Naive thymus-derived CD4-positive, alpha-beta T cell (primary cell): ENCODE results near the gene SHC3. TPM values are rescaled to one million over a fixed set of nuclear protein-coding genes. Genes with fewer than 3 reads are reported as not detected.

Source experiments
- ATAC-seq: fragments of 150-1000 bp; cut with Tn5 transposase; 2 replicates; pipeline ENCODE4 v1.10.0; 2021; ENCODE audit warnings: mild to moderate bottlenecking, moderate library complexity
- CTCF ChIA-PET: fragments of 350-600 bp; sonication (Branson Sonifier 250); formaldehyde crosslinking; loops from one replicate; lab custom pipeline; 2021; ENCODE audit warnings: antibody characterized with exemption; lab: Charles Lee
- POLR2A ChIA-PET: fragments of 350-600 bp; sonication (Branson Sonifier 250); formaldehyde crosslinking; loops from one replicate; lab custom pipeline; 2021; ENCODE audit warnings: antibody characterized with exemption, inconsistent platforms; lab: Charles Lee
- DNase-seq, 9 donors: peaks; one replicate each; pipeline versions ENCODE4 v3.0.0 to v3.0.0-alpha.2; 2020 to 2022; ENCODE audit warnings: mixed read lengths in 1 of 9
- H3K27ac ChIP-seq: one replicate; pipeline ENCODE4 v1.7.0; 2013; ENCODE audit warnings: mild to moderate bottlenecking, low read depth, low read length, moderate library complexity
- H3K27me3 ChIP-seq, 2 donors: one replicate each; pipeline ENCODE4 v1.7.0; 2013; ENCODE audit warnings: low read length in 2 of 2, mild to moderate bottlenecking in 2 of 2, moderate library complexity in 2 of 2; ENCODE audit not compliant: control insufficient read depth in 2 of 2, insufficient read depth in 2 of 2
- H3K36me3 ChIP-seq, 3 experiments: 1 replicate in 2 of 3; 2 replicates in 1 of 3; pipeline ENCODE4 v1.7.0; 2013; ENCODE audit warnings: low read length in 3 of 3, mild to moderate bottlenecking in 3 of 3, moderate library complexity in 1 of 3; ENCODE audit not compliant: insufficient read depth in 3 of 3, control insufficient read depth in 2 of 3
- H3K4me1 ChIP-seq, 2 donors: one replicate each; pipeline ENCODE4 v1.7.0; 2013; ENCODE audit warnings: low read length in 2 of 2, mild to moderate bottlenecking in 2 of 2, moderate library complexity in 1 of 2; ENCODE audit not compliant: control insufficient read depth in 2 of 2, insufficient read depth in 2 of 2
- H3K4me3 ChIP-seq: 2 replicates; pipeline ENCODE4 v1.7.0; 2013; ENCODE audit warnings: mild to moderate bottlenecking, low read length
- H3K9me3 ChIP-seq, 3 experiments: 1 replicate in 2 of 3; 2 replicates in 1 of 3; pipeline ENCODE4 v1.7.0; 2013; ENCODE audit warnings: low read length in 3 of 3; ENCODE audit not compliant: control insufficient read depth in 2 of 3
- H3K27ac Mint-ChIP-seq, 9 donors: one replicate each; pipeline ENCODE4 v1.8.0; 2020 to 2022; ENCODE audit warnings: mixed read lengths in 9 of 9, mild to moderate bottlenecking in 8 of 9, moderate library complexity in 5 of 9, inconsistent platforms in 2 of 9
- H3K27me3 Mint-ChIP-seq, 5 donors: one replicate each; pipeline ENCODE4 v1.8.0; 2021 to 2022; ENCODE audit warnings: mixed read lengths in 5 of 5, mild to moderate bottlenecking in 1 of 5
- H3K36me3 Mint-ChIP-seq, 5 donors: one replicate each; pipeline ENCODE4 v1.8.0; 2020 to 2022; ENCODE audit warnings: mixed read lengths in 5 of 5, mild to moderate bottlenecking in 3 of 5, inconsistent platforms in 1 of 5
- H3K4me1 Mint-ChIP-seq, 7 donors: one replicate each; pipeline ENCODE4 v1.8.0; 2020 to 2022; ENCODE audit warnings: mixed read lengths in 7 of 7, mild to moderate bottlenecking in 3 of 7, inconsistent platforms in 1 of 7
- H3K4me3 Mint-ChIP-seq, 10 donors: one replicate each; pipeline ENCODE4 v1.8.0; 2020 to 2022; ENCODE audit warnings: mild to moderate bottlenecking in 10 of 10, mixed read lengths in 10 of 10, moderate library complexity in 6 of 10, inconsistent platforms in 2 of 10
- H3K9me3 Mint-ChIP-seq, 11 donors: one replicate each; pipeline ENCODE4 v1.8.0; 2020 to 2022; ENCODE audit warnings: mixed read lengths in 11 of 11, mild to moderate bottlenecking in 4 of 11, inconsistent platforms in 1 of 11, moderate library complexity in 1 of 11
- intact Hi-C, 2 donors: fragments of 100-400 bp; cut with micrococcal nuclease; formaldehyde crosslinking; loops; one replicate each; pipeline ENCODE4 v1.15.1; 2023
- polyA plus RNA-seq, 2 donors: library from polyadenylated mRNA; unstranded; fragments of 300-500 nt; fragmentation: Illumina TruSeq; gene quantifications; one replicate each; pipeline ENCODE4 v1.2.3, GENCODE V29; 2021
- total RNA-seq, 6 experiments: library from RNA in 5 of 6; stranded (reverse) in 5 of 6; gene quantifications; 1 replicate in 5 of 6; 2 replicates in 1 of 6; pipeline ENCODE4 v1.2.3 and lab custom pipeline; 2021 to 2026

SHC3 gene
- total and polyA plus RNA-seq, 7 experiments from 2014 or later, result 0.02 to 0.11 (median 0.07) TPM; not detected in 3

DNA sequence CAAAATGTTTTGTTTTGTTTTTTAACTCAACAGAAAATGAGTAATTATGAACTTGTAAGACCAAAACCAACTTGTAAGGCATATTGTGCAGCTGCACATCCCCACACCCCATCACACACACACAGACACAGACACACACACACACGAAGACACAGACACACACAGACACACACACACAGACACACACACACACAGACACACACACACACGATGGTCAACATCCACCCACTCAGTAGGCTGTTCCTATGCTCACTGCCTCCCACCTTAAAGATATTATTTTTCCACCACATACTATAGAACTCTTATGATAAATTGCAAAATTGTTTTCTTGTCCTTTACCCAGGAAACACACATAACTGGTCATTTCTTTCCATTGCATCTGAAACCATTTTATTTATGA, 6.2 kb downstream of the SHC3 start:
- Histone ChIP-seq H3K36me3 (no peaks in the 10 kb centered on the region), H3K9me3 (no peaks in the 10 kb centered on the region), H3K4me3 (no peak overlapping the region), H3K27ac (no peak overlapping the region), H3K4me1 (no peaks in the 10 kb centered on the region), H3K27me3 (peaks cover 0 to 3% of the 10 kb centered on the region in 2 donors)
- no peaks in the 10 kb centered on the region for H3K36me3 Mint-ChIP-seq
- H3K27ac Mint-ChIP-seq, result no peak overlapping the region
- DNase-seq, result no peak
- peaks cover 0 to 6% (median 0%) of the 10 kb centered on the region in 7 donors for H3K4me1 Mint-ChIP-seq
- H3K9me3 Mint-ChIP-seq, result no peaks in the 10 kb centered on the region
- intact Hi-C loops, result no loop called here
- POLR2A ChIA-PET, result no interaction called here
- no peak for ATAC-seq
- CTCF ChIA-PET, result no interaction called here
- H3K27me3 Mint-ChIP-seq, result peaks cover 32 to 40% (median 36%) of the 10 kb centered on the region in 5 donors
- H3K4me3 Mint-ChIP-seq, result no peak overlapping the region

DNA sequence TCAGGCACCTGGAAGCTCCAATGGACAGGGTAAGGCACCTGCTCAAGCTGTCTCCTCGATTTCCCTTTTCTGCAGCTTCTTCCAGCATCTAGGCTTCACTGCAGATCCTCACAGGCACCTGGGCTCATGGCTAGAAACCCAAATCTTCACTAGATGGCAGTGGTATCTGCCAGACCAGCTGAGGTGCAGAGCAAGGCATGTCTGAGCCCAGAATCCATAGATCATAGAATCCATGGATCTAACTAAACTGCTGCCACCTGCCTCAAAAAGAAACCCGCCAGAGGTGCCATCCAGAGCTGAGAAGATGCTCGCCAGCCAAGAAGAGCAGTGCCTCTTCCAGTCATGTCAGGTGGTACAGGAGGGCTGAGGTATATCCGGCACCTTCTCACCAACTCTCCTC, 6.9 kb downstream of the SHC3 start:
- ChIA-PET POLR2A (no interaction called here), CTCF (no interaction called here)
- no peak overlapping the region for H3K4me3 Mint-ChIP-seq
- H3K27me3 ChIP-seq, result no peaks in the 10 kb centered on the region
- H3K4me3 ChIP-seq, result no peak overlapping the region
- ATAC-seq (no peak), DNase-seq (no peak)
- H3K4me1 ChIP-seq, result no peaks in the 10 kb centered on the region
- H3K27me3 Mint-ChIP-seq, result peaks cover 27 to 35% (median 31%) of the 10 kb centered on the region in 5 donors
- peaks cover 0 to 2% (median 0%) of the 10 kb centered on the region in 7 donors for H3K4me1 Mint-ChIP-seq
- H3K27ac ChIP-seq, result no peak overlapping the region
- no peaks in the 10 kb centered on the region for H3K9me3 ChIP-seq
- H3K36me3 ChIP-seq, result no peaks in the 10 kb centered on the region
- intact Hi-C loops, result no loop called here
- no peaks in the 10 kb centered on the region for H3K9me3 Mint-ChIP-seq
- H3K27ac Mint-ChIP-seq, result no peak overlapping the region
- no peaks in the 10 kb centered on the region for H3K36me3 Mint-ChIP-seq

DNA sequence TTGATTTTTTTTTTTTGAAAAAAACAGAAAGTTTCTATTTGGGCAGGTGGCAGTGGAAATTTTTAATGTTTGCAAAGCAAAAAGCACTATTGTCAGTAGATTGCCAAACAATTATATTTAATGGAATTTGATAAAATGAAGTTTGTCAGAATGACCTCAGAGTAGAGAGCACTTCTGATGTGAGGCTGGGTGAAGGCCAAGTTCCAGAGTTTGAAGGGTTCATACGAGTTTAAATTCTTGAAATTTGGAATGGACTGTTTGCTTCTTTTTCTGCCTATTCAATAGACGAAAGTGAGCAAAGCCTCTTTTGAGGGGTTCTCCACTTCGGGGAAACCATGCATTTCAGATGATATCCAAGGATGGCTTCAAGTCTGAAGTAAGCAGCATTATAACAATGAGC, 7.4 kb downstream of the SHC3 start:
- peaks cover 24 to 34% (median 28%) of the 10 kb centered on the region in 5 donors for H3K27me3 Mint-ChIP-seq
- H3K4me1 Mint-ChIP-seq, result no peaks in the 10 kb centered on the region
- Histone ChIP-seq H3K4me3 (no peak overlapping the region), H3K27me3 (no peaks in the 10 kb centered on the region), H3K4me1 (no peaks in the 10 kb centered on the region), H3K27ac (no peak overlapping the region), H3K9me3 (no peaks in the 10 kb centered on the region), H3K36me3 (no peaks in the 10 kb centered on the region)
- no peak overlapping the region for H3K4me3 Mint-ChIP-seq
- no peak overlapping the region for H3K27ac Mint-ChIP-seq
- ChIA-PET CTCF (no interaction called here), POLR2A (no interaction called here)
- DNase-seq (no peak), ATAC-seq (no peak)
- peaks cover 0 to under 1% (median 0%) of the 10 kb centered on the region in 11 donors for H3K9me3 Mint-ChIP-seq
- intact Hi-C loops, result no loop called here
- no peaks in the 10 kb centered on the region for H3K36me3 Mint-ChIP-seq

DNA sequence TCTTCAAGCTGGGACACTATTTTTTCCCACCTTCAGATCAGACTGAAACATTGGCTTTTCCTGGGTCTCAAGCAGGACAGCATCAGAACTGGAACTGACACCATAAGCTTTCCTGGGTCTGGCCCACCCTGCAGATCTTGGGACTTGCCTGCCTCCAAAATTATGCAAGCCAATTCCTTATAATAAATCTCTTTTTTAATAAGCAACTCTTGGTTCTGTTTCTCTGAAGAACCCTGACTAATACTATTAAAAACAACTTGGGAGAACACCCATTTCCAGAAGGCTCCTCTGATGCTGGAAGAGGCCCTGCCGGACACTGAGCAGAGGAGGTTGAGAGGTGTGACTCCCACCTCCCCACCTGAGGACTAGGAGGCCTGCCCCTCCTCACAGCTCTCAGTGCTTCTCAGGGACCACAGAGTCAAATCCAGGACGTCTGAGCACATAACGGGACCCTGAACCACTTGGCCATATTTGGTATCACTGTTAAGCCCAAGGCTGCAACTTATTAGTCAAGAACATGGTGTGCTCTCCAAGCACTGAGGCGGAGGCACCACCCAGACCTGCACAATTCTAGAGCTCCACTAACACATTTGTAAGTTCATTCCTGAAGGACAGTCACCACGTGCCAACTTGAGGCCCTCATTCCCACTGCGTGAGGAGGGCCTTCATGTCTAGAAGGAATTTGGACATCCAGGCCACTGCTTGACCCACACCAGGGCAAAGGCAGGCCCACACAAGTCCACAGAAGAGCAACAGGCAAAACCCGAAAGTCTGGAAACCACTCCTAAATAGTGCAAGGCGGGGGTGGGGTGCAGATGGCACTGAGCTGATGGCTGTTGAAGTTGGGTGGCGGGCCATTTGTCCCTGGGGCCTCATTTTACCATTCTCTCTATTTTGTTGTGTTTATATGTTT, 9.5 kb downstream of the SHC3 start:
- Mint-ChIP-seq H3K27me3 (peaks cover 18 to 25% (median 19%) of the 10 kb centered on the region in 5 donors), H3K9me3 (peaks cover 0 to 2% (median 0%) of the 10 kb centered on the region in 11 donors), H3K4me1 (no peaks in the 10 kb centered on the region), H3K36me3 (no peaks in the 10 kb centered on the region), H3K27ac (no peak overlapping the region), H3K4me3 (no peak overlapping the region)
- ATAC-seq, result no peak
- CTCF ChIA-PET, result no interaction called here
- H3K4me3 ChIP-seq, result no peak overlapping the region
- H3K27ac ChIP-seq, result no peak overlapping the region
- intact Hi-C loops, result no loop called here
- POLR2A ChIA-PET, result no interaction called here
- no peak for DNase-seq
- H3K27me3 ChIP-seq, result no peaks in the 10 kb centered on the region
- H3K4me1 ChIP-seq, result no peaks in the 10 kb centered on the region
- H3K36me3 ChIP-seq, result no peaks in the 10 kb centered on the region
- H3K9me3 ChIP-seq, result no peaks in the 10 kb centered on the region

DNA sequence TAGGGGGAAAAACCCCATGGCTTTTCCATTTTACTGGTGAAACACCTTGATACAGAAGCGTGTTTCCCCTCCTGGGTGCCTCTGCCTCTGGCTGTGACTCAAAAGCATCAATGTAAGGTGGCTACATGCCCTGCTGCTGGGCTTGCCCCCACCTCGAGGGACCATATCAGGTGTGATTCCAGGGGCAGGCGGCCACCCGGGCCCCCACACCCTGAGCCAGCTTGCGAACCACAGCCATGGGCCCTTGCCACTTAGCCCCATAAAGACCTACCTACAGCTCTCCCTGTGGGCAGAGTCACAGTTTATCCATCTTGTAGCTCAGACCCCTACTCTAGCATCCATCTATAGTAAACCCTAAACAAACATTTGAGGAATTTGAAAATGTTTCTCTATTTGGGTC, 10.8 kb downstream of the SHC3 start:
- ChIA-PET POLR2A (no interaction called here), CTCF (no interaction called here)
- peaks cover 0 to 2% (median 0%) of the 10 kb centered on the region in 11 donors for H3K9me3 Mint-ChIP-seq
- H3K27me3 ChIP-seq, result no peaks in the 10 kb centered on the region
- no peaks in the 10 kb centered on the region for H3K36me3 ChIP-seq
- peaks cover 10 to 19% (median 18%) of the 10 kb centered on the region in 5 donors for H3K27me3 Mint-ChIP-seq
- H3K27ac Mint-ChIP-seq, result no peak overlapping the region
- no peaks in the 10 kb centered on the region for H3K36me3 Mint-ChIP-seq
- no peak overlapping the region for H3K4me3 Mint-ChIP-seq
- ATAC-seq (no peak), DNase-seq (no peak)
- no peak overlapping the region for H3K4me3 ChIP-seq
- H3K27ac ChIP-seq, result no peak overlapping the region
- H3K4me1 Mint-ChIP-seq, result no peaks in the 10 kb centered on the region
- H3K4me1 ChIP-seq, result no peaks in the 10 kb centered on the region
- intact Hi-C loops, result no loop called here
- H3K9me3 ChIP-seq, result no peaks in the 10 kb centered on the region

DNA sequence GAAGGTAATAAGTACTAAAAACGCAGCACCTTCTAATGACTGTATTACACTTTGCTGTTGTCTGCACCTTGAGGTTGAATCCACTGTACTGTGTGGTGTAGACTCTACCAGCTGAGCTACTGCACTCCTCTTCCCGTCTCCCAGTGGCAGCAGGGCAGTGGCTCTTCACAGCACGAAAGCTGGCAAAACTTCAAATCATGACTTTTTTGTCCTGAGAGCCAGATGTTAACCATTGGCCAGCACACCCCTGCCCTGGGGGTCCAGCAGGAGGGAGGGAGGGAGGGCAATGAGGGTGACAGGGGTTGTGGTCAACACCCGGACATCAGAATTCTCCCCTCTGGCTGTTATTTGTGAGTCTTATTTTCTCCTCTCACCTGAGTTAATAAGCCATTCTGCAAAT, 11.8 kb downstream of the SHC3 start:
- H3K27ac ChIP-seq, result no peak overlapping the region
- no peak overlapping the region for H3K4me3 ChIP-seq
- no peaks in the 10 kb centered on the region for H3K4me1 ChIP-seq
- POLR2A ChIA-PET, result no interaction called here
- Mint-ChIP-seq H3K4me3 (no peak overlapping the region), H3K9me3 (peaks cover 0 to 2% (median 0%) of the 10 kb centered on the region in 11 donors), H3K36me3 (no peaks in the 10 kb centered on the region), H3K4me1 (no peaks in the 10 kb centered on the region), H3K27me3 (peaks cover 6 to 14% (median 13%) of the 10 kb centered on the region in 5 donors), H3K27ac (no peak overlapping the region)
- no peak for DNase-seq
- intact Hi-C loops, result no loop called here
- no peaks in the 10 kb centered on the region for H3K27me3 ChIP-seq
- H3K9me3 ChIP-seq, result no peaks in the 10 kb centered on the region
- H3K36me3 ChIP-seq, result no peaks in the 10 kb centered on the region
- no peak for ATAC-seq
- CTCF ChIA-PET, result no interaction called here

DNA sequence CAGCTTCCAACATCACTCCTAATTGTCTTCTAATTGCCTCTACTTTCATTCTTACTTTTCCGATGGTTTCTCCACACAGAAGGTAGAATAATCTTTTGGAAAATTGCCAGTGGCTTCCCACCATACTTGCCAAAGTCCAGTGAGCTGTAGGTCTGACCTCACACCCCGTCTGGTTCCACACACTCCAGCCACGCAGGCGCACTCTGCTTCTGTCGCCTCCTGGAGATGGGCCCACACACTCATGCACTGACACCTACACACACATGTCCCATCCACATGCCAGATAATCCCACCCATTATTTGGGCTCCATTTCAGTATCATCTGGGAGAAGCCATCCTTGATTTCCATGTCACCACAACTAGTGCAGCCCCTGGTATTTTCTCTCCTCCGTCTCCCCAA, 12.7 kb downstream of the SHC3 start:
- ChIA-PET POLR2A (no interaction called here), CTCF (no interaction called here)
- peaks cover 0 to 5% (median 0%) of the 10 kb centered on the region in 11 donors for H3K9me3 Mint-ChIP-seq
- Histone ChIP-seq H3K4me3 (no peak overlapping the region), H3K27me3 (no peaks in the 10 kb centered on the region), H3K4me1 (no peaks in the 10 kb centered on the region), H3K27ac (no peak overlapping the region), H3K36me3 (no peaks in the 10 kb centered on the region), H3K9me3 (no peaks in the 10 kb centered on the region)
- H3K27ac Mint-ChIP-seq, result no peak overlapping the region
- no peak overlapping the region for H3K4me3 Mint-ChIP-seq
- no peak for ATAC-seq
- no peaks in the 10 kb centered on the region for H3K36me3 Mint-ChIP-seq
- intact Hi-C loops, result no loop called here
- no peak for DNase-seq
- peaks cover 12 to 18% (median 16%) of the 10 kb centered on the region in 5 donors for H3K27me3 Mint-ChIP-seq
- H3K4me1 Mint-ChIP-seq, result no peaks in the 10 kb centered on the region
